Ovary (tissue), 9 donors: ENCODE data around the gene APOBR. TPM values are rescaled to one million over a fixed set of nuclear protein-coding genes. Genes with fewer than 3 reads are reported as not detected.
"Not testable (repeated sequence)": the region's sequence is repeated elsewhere in the genome, so short reads cannot be mapped to it uniquely, and the experiment has no call there.

Source experiments
- DNase-seq, 5 donors: peaks; one replicate each; pipeline ENCODE4 v3.0.0-alpha.2; 2019 to 2020
- H3K27ac ChIP-seq, 2 donors: fragments of 200-600 bp; one replicate each; pipeline versions ENCODE4 v1.5.1 to v1.8.0; 2019 to 2022
- H3K27me3 ChIP-seq: fragments of 200-600 bp; one replicate; pipeline ENCODE4 v1.8.0; 2022
- H3K36me3 ChIP-seq: fragments of 200-600 bp; sonication (generic); one replicate; pipeline ENCODE4 v1.5.1; 2019
- H3K4me1 ChIP-seq: one replicate; pipeline ENCODE4 v1.8.1; 2013; ENCODE audit warnings: mild to moderate bottlenecking, moderate library complexity; ENCODE audit not compliant: insufficient read depth
- H3K4me3 ChIP-seq: fragments of 200-600 bp; sonication (generic); one replicate; pipeline ENCODE4 v1.5.1; 2017
- H3K9me3 ChIP-seq, 2 donors: fragments of 200-600 bp in 1 of 2; sonication (generic) in 1 of 2; one replicate each; pipeline versions ENCODE4 v1.5.1 to v1.8.1; 2013 to 2019; ENCODE audit warnings: mild to moderate bottlenecking in 1 of 2, moderate library complexity in 1 of 2
- EP300 ChIP-seq: sonication (generic); formaldehyde crosslinking; IDR thresholded peaks from one replicate; pipeline ENCODE4 v1.6.1; 2017; ENCODE audit warnings: antibody characterized with exemption
- POLR2A ChIP-seq: fragments of 450-650 bp; IDR thresholded peaks from one replicate; pipeline ENCODE4 v1.6.1; 2017; ENCODE audit warnings: antibody characterized with exemption, mild to moderate bottlenecking, moderate library complexity
- WGBS, 3 donors: extraction: QIAGEN DNeasy Blood & Tissue Kit in 1 of 3; methylation state at CpG; one replicate each; pipeline versions ENCODE4 v1.1.5 to v1.1.7; 2013 to 2017; 5-methylcytosine and 5-hydroxymethylcytosine counted together
- intact Hi-C, 4 donors: fragments of 100-400 bp; cut with DNase I; formaldehyde crosslinking; loops; one replicate each; pipeline versions ENCODE4 v1.11.0 to v1.15.1; 2022 to 2023
- polyA plus RNA-seq, 2 donors: library from polyadenylated mRNA; stranded (reverse); fragments of 200-250 nt in 1 of 2; fragments of 350-450 nt in 1 of 2; fragmentation: Illumina TruSeq in 1 of 2; extraction: RNeasy Lipid Tissue Mini Kit (QIAGEN cat#74804) in 1 of 2; gene quantifications; one replicate each; pipeline ENCODE4 v1.2.3, GENCODE V29; 2013 to 2014
- total RNA-seq, 7 donors: library from RNA; depleted of rRNA in 2 of 7; stranded (reverse); fragments of >200 nt in 2 of 7; fragmentation: NEBNext Ultra II Directional in 3 of 7; extraction: Animal tissue kit (Norgen Biotek cat#: 25700) in 3 of 7; gene quantifications; one replicate each; pipeline versions ENCODE4 v1.1.0 to v1.2.4, GENCODE V29; 2016 to 2023
- TF ChIP-seq, protein P1 (sequence below), 3 donors: fragments of 450-650 bp in 2 of 3; fragments of 200-600 bp in 1 of 3; IDR thresholded peaks; one replicate each; pipeline versions ENCODE4 v1.5.1 to v1.8.0; 2016 to 2022; ENCODE audit warnings: antibody characterized with exemption in 3 of 3, mild to moderate bottlenecking in 1 of 3
- donor health status: DM: no; HTN: no; CAD: no; lungs with moderate emphysema.
- donor health status: DM: no; HTN: no; CAD: no.
- donor health status: Bipolar disorder and iron deficiency.
- donor health status: DM: yes; HTN: yes; CAD: no.
- donor health status: DM: no; HTN: no; CAD: no.
- donor health status: DM: yes; HTN: yes; CAD: no.

APOBR gene
- total and polyA plus RNA-seq, 9 donors: 0.18 to 1.4 (median 0.48) TPM

DNA sequence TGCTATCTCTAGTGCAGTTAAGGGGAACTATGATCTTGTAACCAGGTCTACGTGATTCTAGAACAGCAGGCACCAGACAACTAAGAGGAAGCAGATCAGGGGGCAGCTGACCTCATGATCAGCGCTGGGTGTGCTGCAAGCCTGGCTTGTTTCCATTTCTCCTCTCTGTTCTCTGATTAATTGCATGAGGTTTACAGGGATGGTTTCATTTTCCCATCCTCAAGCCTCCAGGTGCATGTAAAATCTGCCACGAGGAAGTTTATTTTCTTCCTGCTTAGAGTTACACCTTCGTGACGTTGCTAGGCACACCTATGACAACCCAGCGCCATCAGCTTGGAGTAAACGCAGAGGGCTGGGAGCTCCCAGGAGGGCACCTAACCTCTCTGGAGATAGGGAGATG lies 48.6 kb downstream of the APOBR start:
- no peak for DNase-seq
- Histone ChIP-seq H3K27ac (no peak overlapping the region), H3K36me3 (no peaks in the 10 kb centered on the region), H3K9me3 (no peaks in the 10 kb centered on the region), H3K4me1 (peaks cover 3% of the 10 kb centered on the region), H3K4me3 (no peak overlapping the region), H3K27me3 (no peaks in the 10 kb centered on the region)
- intact Hi-C loops: loop anchor here in 2 of 4 donors (10.0 kb wide), 1 partner anchor 48 kb away; the partner anchor contains the start of genes APOBR (in 2 of the 2) and CLN3 (in 2 of the 2)
- TF ChIP-seq EP300 (no peak), POLR2A (no peak)
- TF ChIP-seq, protein P1, sequence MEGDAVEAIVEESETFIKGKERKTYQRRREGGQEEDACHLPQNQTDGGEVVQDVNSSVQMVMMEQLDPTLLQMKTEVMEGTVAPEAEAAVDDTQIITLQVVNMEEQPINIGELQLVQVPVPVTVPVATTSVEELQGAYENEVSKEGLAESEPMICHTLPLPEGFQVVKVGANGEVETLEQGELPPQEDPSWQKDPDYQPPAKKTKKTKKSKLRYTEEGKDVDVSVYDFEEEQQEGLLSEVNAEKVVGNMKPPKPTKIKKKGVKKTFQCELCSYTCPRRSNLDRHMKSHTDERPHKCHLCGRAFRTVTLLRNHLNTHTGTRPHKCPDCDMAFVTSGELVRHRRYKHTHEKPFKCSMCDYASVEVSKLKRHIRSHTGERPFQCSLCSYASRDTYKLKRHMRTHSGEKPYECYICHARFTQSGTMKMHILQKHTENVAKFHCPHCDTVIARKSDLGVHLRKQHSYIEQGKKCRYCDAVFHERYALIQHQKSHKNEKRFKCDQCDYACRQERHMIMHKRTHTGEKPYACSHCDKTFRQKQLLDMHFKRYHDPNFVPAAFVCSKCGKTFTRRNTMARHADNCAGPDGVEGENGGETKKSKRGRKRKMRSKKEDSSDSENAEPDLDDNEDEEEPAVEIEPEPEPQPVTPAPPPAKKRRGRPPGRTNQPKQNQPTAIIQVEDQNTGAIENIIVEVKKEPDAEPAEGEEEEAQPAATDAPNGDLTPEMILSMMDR (IDR thresholded peaks at IDR 0.05): no peak
- 73 to 74% (median 74%) methylated on average over 7 of the region's 7 CpGs for WGBS, 3 donors

DNA sequence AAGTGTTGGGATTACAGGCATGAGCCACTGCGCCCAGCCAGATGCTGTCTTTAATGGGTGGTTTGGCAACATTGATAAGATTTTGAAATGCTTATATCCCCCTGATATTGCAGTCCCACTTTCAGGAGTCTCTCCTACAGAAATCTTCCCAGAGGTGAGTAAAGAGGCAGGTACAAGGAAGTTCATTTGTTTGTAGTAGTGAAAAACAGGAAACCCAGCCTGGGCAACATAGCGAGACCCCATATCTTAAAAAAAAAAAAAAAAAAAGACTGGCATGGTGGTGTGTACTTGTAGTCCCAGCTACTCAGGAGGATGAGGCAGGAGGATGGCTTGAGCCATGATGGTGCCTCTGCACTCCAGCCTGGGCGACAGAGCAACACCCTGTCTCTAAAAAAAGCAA lies 50.6 kb downstream of the APOBR start:
- 84 to 89% (median 86%) methylated on average over 3 of the region's 3 CpGs for WGBS, 3 donors
- intact Hi-C loops: loop anchor here in 2 of 4 donors (10.0 kb wide), 1 partner anchor 50 kb away; the partner anchor contains the start of genes APOBR (in 2 of the 2) and CLN3 (in 2 of the 2)
- DNase-seq: no peak
- no peak overlapping the region for H3K27ac ChIP-seq
- no peaks in the 10 kb centered on the region for H3K36me3 ChIP-seq
- H3K27me3 ChIP-seq: no peaks in the 10 kb centered on the region
- H3K9me3 ChIP-seq: no peaks in the 10 kb centered on the region
- no peaks in the 10 kb centered on the region for H3K4me1 ChIP-seq
- no peak overlapping the region for H3K4me3 ChIP-seq
- no peak for TF ChIP-seq POLR2A
- TF ChIP-seq EP300: no peak
- TF ChIP-seq, protein P1 (IDR thresholded peaks at IDR 0.05): no peak

DNA sequence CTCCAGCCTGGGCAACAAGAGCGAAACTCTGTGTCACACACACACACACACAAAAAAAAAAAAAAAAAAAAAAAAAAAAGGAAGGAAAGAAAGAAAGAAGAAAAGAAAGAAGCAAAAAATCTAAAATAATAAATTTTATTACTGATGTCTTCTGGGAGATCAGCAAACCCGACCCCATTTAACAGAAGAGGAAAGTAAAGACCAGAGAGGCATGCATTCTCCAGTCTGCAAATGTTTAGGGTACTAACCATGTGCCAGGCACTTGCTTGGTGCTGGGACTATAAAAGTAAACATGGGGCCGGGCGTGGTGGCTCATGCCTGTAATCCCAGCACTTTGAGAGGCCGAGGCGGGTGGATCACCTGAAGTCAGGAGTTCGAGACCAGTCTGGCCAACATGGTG lies 51.5 kb downstream of the APOBR start:
- H3K9me3 ChIP-seq, DNase-seq, H3K27ac ChIP-seq, H3K4me3 ChIP-seq, H3K27me3 ChIP-seq, H3K36me3 ChIP-seq, H3K4me1 ChIP-seq: not testable (repeated sequence)
- intact Hi-C loops: loop anchor here in 2 of 4 donors (10.0 kb wide), 1 partner anchor 51 kb away; the partner anchor contains the start of genes APOBR (in 2 of the 2) and CLN3 (in 2 of the 2)
- 88 to 95% (median 90%) methylated on average over 7 of the region's 7 CpGs for WGBS, 3 donors

DNA sequence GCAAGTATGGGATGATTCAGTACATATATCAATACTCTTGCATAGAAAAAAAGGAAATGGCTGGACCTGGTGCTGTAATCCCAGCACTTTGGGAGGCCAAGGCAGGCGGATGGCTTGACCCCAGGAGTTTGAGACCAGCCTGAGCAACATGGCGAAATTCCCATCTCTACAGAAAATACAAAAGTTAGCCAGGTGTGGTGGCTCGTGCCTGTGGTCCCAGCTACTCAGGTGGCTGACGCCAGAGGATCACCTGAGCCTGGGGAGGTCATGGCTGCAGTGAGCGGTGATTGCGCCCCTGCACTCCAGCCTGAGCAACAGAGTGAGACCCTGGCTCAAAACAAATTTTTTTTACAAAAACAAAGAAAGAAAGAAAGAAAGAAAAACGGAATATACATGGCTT lies 52.2 kb downstream of the APOBR start:
- no peak overlapping the region for H3K4me3 ChIP-seq
- H3K27ac ChIP-seq: no peak overlapping the region
- H3K9me3 ChIP-seq: no peaks in the 10 kb centered on the region
- TF ChIP-seq EP300 (no peak), POLR2A (no peak)
- TF ChIP-seq, protein P1 (IDR thresholded peaks at IDR 0.05): no peak
- no peaks in the 10 kb centered on the region for H3K27me3 ChIP-seq
- WGBS, 3 donors: 75 to 89% (median 76%) methylated on average over 7 of the region's 7 CpGs
- intact Hi-C loops: loop anchor here in 2 of 4 donors (10.0 kb wide), 1 partner anchor 52 kb away; the partner anchor contains the start of genes APOBR (in 2 of the 2) and CLN3 (in 2 of the 2)
- H3K4me1 ChIP-seq: no peaks in the 10 kb centered on the region
- no peaks in the 10 kb centered on the region for H3K36me3 ChIP-seq
- no peak for DNase-seq

DNA sequence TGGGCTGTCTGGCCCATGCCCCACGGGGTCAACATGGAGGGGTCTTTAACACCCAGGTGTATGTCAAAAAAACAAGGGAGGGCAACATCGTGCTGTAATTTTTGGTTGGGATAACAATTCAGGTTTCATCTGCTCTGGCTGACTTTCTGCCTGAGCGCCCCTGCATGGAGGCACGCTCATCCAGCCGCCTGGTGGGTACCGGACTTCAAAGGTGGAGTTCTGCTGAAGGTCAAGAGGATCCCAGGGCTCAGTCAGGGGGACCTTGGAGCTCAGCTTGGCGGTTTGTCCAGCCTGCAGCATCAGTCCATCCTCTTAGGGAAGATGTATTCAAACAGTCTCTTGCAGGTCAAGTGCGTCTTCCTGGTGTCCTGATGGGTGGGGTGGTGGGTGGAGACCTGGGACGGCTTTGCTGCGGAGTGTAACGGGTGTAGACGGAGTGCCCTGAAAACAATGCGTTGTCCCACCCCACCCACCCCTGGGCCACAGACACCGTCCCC lies 53.9 kb downstream of the APOBR start:
- H3K27me3 ChIP-seq: no peaks in the 10 kb centered on the region
- WGBS, 3 donors: 65 to 71% (median 70%) methylated on average over 14 of the region's 14 CpGs
- no peaks in the 10 kb centered on the region for H3K4me1 ChIP-seq
- intact Hi-C loops: loop anchor here in 2 of 4 donors (10.0 kb wide), 1 partner anchor 54 kb away; the partner anchor contains the start of genes APOBR (in 2 of the 2) and CLN3 (in 2 of the 2)
- H3K9me3 ChIP-seq: no peaks in the 10 kb centered on the region
- no peak for DNase-seq
- no peak overlapping the region for H3K27ac ChIP-seq
- no peak for TF ChIP-seq POLR2A
- TF ChIP-seq EP300: no peak
- TF ChIP-seq, protein P1 (IDR thresholded peaks at IDR 0.05): no peak
- no peak overlapping the region for H3K4me3 ChIP-seq
- no peaks in the 10 kb centered on the region for H3K36me3 ChIP-seq
